Gastroesophageal sphincter (tissue), 3 donors: ENCODE data around the gene CNTN5.

ENCODE experiments used
- EP300 ChIP-seq: sonication (generic); formaldehyde crosslinking; IDR thresholded peaks from one replicate; pipeline ENCODE4 v1.6.1; 2017; ENCODE audit warnings: antibody characterized with exemption, mild to moderate bottlenecking
- POLR2A ChIP-seq, 2 donors: fragments of 450-650 bp; IDR thresholded peaks; one replicate each; pipeline ENCODE4 v1.6.1; 2017; ENCODE audit warnings: antibody characterized with exemption in 2 of 2, mild to moderate bottlenecking in 2 of 2, moderate library complexity in 1 of 2
- POLR2AphosphoS5 ChIP-seq: sonication (generic); formaldehyde crosslinking; IDR thresholded peaks from one replicate; pipeline ENCODE4 v1.6.1; 2017; ENCODE audit warnings: antibody characterized with exemption
- TF ChIP-seq, protein P1 (sequence below), 4 experiments: fragments of 200-600 bp in 2 of 4; fragments of 450-650 bp in 2 of 4; sonication (generic) in 1 of 4; IDR thresholded peaks; one replicate each; pipeline ENCODE4 v1.5.1; 2017 to 2019; ENCODE audit warnings: antibody characterized with exemption in 4 of 4, mild to moderate bottlenecking in 2 of 4, moderate library complexity in 2 of 4

- TF ChIP-seq, protein P1, sequence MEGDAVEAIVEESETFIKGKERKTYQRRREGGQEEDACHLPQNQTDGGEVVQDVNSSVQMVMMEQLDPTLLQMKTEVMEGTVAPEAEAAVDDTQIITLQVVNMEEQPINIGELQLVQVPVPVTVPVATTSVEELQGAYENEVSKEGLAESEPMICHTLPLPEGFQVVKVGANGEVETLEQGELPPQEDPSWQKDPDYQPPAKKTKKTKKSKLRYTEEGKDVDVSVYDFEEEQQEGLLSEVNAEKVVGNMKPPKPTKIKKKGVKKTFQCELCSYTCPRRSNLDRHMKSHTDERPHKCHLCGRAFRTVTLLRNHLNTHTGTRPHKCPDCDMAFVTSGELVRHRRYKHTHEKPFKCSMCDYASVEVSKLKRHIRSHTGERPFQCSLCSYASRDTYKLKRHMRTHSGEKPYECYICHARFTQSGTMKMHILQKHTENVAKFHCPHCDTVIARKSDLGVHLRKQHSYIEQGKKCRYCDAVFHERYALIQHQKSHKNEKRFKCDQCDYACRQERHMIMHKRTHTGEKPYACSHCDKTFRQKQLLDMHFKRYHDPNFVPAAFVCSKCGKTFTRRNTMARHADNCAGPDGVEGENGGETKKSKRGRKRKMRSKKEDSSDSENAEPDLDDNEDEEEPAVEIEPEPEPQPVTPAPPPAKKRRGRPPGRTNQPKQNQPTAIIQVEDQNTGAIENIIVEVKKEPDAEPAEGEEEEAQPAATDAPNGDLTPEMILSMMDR (IDR thresholded peaks at IDR 0.05): no peak
- TF ChIP-seq EP300: no peak
- TF ChIP-seq POLR2AphosphoS5: no peak
- no peak for TF ChIP-seq POLR2A (IDR thresholded peaks at IDR 0.05)
Measured at GRCh38 chr11:99241066-99241465, 220.3 kb downstream of the CNTN5 start.
